ENCODE measurements around the gene ATP10A. TPM values are rescaled to one million over a fixed set of nuclear protein-coding genes. Genes with fewer than 3 reads are reported as not detected.
"Not testable (repeated sequence)": the region's sequence is repeated elsewhere in the genome, so short reads cannot be mapped to it uniquely, and the experiment has no call there.

The ATP10A gene
- total and polyA plus RNA-seq, 2 donors from 2014 or later = 4.0 to 6.8 TPM

DNA sequence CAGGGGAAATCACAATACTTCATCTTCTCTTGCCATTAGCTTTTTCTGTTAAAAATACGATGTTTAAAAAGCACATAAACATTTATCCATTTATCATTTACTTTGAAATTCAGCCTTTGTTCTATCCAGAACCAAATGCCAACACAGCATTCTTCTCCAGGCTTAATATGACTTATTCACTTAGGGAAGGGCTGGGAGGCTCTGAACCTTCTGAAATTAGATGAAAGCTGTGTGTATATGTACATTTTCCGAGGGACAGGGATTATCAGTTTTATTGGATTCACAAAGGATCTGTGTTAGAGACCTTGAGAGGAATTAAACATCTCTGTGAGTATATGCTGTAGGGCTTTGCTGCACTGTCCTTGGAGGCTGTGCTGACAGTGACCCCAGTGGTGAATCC lies 213.7 kb downstream of the ATP10A start:
- no peaks in the 10 kb centered on the region for H3K36me3 ChIP-seq (ENCODE audit: control insufficient read depth in 2 of 3, insufficient read depth in 3 of 3, low read length in 3 of 3)
- no peak for TF ChIP-seq CTCF (IDR thresholded peaks at IDR 0.05; ENCODE audit: borderline replicate concordance, extremely low read depth, insufficient read depth)
- H3K4me3 ChIP-seq (ENCODE audit: low read length in 3 of 3) = no peak overlapping the region
- intact Hi-C loops (cut with DNase I) = no loop called here
- no peaks in the 10 kb centered on the region for H3K9me3 ChIP-seq (ENCODE audit: control insufficient read depth in 2 of 3, insufficient read depth in 1 of 3, low read length in 3 of 3)
- H3K4me1 ChIP-seq (ENCODE audit: control insufficient read depth in 2 of 3, insufficient read depth in 2 of 3, low read depth in 1 of 3, low read length in 3 of 3) = no peaks in the 10 kb centered on the region
- DNase-seq (no peak), FAIRE-seq (no peak)
- no peak overlapping the region for H3K9ac ChIP-seq (ENCODE audit: low read length in 3 of 3)
- no peaks in the 10 kb centered on the region for H3K27me3 ChIP-seq (ENCODE audit: control insufficient read depth, insufficient read depth, low read length)
- H3K27ac ChIP-seq (ENCODE audit: low read depth in 2 of 2, low read length in 2 of 2) = no peak overlapping the region

- no peak for TF ChIP-seq CTCF (IDR thresholded peaks at IDR 0.05; ENCODE audit: borderline replicate concordance, extremely low read depth, insufficient read depth)
- no peak for FAIRE-seq
- Histone ChIP-seq H3K9ac (ENCODE audit: low read length in 3 of 3) (no peak overlapping the region), H3K4me3 (ENCODE audit: low read length in 3 of 3) (no peak overlapping the region), H3K27me3 (ENCODE audit: control insufficient read depth, insufficient read depth, low read length) (no peaks in the 10 kb centered on the region), H3K9me3 (ENCODE audit: control insufficient read depth in 2 of 3, insufficient read depth in 1 of 3, low read length in 3 of 3) (no peaks in the 10 kb centered on the region), H3K36me3 (ENCODE audit: control insufficient read depth in 2 of 3, insufficient read depth in 3 of 3, low read length in 3 of 3) (no peaks in the 10 kb centered on the region), H3K27ac (ENCODE audit: low read depth in 2 of 2, low read length in 2 of 2) (no peak overlapping the region), H3K4me1 (ENCODE audit: control insufficient read depth in 2 of 3, insufficient read depth in 2 of 3, low read depth in 1 of 3, low read length in 3 of 3) (peaks cover 4 to 6% (median 5%) of the 10 kb centered on the region in 3 donors)
- intact Hi-C loops (cut with DNase I) = no loop called here
- no peak for DNase-seq
These were observed 220.0 kb downstream of the ATP10A start for GRCh38 chr15:25643120-25643519.

DNA sequence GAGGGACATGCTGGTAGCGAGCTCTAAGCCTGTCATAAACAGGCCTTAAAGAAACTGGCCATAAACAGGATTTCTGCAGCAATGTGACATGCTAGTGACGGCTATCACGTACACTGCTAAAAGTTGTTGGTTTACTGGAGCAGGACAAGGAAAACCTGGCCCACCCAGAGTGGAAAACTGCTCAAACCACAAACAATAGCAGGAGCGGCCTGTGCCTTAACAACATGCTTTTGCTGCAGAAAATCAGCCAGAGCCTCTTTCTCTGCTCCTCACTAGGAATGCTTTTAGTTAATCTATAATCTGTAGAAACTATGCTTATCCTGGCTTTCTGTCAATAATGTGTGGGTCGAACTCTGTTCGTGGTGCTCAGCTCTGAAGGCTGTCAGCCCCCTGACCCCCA lies 221.4 kb downstream of the ATP10A start:
- H3K4me1 ChIP-seq (ENCODE audit: control insufficient read depth in 2 of 3, insufficient read depth in 2 of 3, low read depth in 1 of 3, low read length in 3 of 3) = peaks cover 4 to 6% (median 5%) of the 10 kb centered on the region in 3 donors
- peak in 2 of 5 donors; percentile 23 to 45 for DNase-seq
- intact Hi-C loops (cut with DNase I) = no loop called here
- H3K27ac ChIP-seq (ENCODE audit: low read depth in 2 of 2, low read length in 2 of 2) = no peak overlapping the region
- H3K36me3 ChIP-seq (ENCODE audit: control insufficient read depth in 2 of 3, insufficient read depth in 3 of 3, low read length in 3 of 3) = no peaks in the 10 kb centered on the region
- FAIRE-seq = no peak
- TF ChIP-seq CTCF (IDR thresholded peaks at IDR 0.05; ENCODE audit: borderline replicate concordance, extremely low read depth, insufficient read depth) = no peak
- no peaks in the 10 kb centered on the region for H3K9me3 ChIP-seq (ENCODE audit: control insufficient read depth in 2 of 3, insufficient read depth in 1 of 3, low read length in 3 of 3)
- H3K4me3 ChIP-seq (ENCODE audit: low read length in 3 of 3) = no peak overlapping the region
- no peak overlapping the region for H3K9ac ChIP-seq (ENCODE audit: low read length in 3 of 3)
- no peaks in the 10 kb centered on the region for H3K27me3 ChIP-seq (ENCODE audit: control insufficient read depth, insufficient read depth, low read length)

DNA sequence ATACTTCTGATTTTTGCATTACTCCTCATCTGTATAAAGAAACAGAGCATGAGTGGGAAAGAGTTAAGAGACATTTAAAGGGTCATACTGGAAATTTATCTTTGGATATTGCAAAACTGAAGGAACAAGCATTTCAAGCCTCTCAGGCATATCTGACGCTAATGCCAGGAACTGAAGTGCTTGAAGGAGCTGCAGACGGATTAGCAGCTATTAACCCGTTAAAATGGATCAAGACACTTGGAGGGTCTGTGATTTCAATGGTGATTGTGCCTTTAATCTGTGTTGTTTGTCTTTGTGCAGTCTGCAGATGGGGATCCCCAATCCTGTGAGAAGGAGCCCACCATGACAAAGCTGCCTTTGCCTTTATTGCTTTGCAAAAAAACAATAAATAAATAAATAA lies 221.8 kb downstream of the ATP10A start:
- Histone ChIP-seq H3K4me1 (ENCODE audit: control insufficient read depth in 2 of 3, insufficient read depth in 2 of 3, low read depth in 1 of 3, low read length in 3 of 3) (peaks cover 4 to 6% (median 5%) of the 10 kb centered on the region in 3 donors), H3K9me3 (ENCODE audit: control insufficient read depth in 2 of 3, insufficient read depth in 1 of 3, low read length in 3 of 3) (no peaks in the 10 kb centered on the region), H3K27me3 (ENCODE audit: control insufficient read depth, insufficient read depth, low read length) (no peaks in the 10 kb centered on the region), H3K36me3 (ENCODE audit: control insufficient read depth in 2 of 3, insufficient read depth in 3 of 3, low read length in 3 of 3) (no peaks in the 10 kb centered on the region), H3K4me3 (ENCODE audit: low read length in 3 of 3) (no peak overlapping the region), H3K9ac (ENCODE audit: low read length in 3 of 3) (no peak overlapping the region), H3K27ac (ENCODE audit: low read depth in 2 of 2, low read length in 2 of 2) (no peak overlapping the region)
- no peak for TF ChIP-seq CTCF (IDR thresholded peaks at IDR 0.05; ENCODE audit: borderline replicate concordance, extremely low read depth, insufficient read depth)
- FAIRE-seq (no peak), DNase-seq (peak in 2 of 5 donors; percentile 7 to 25)
- intact Hi-C loops (cut with DNase I) = no loop called here

- H3K27ac ChIP-seq (ENCODE audit: low read depth in 2 of 2, low read length in 2 of 2); H3K9me3 ChIP-seq (ENCODE audit: control insufficient read depth in 2 of 3, insufficient read depth in 1 of 3, low read length in 3 of 3); H3K4me1 ChIP-seq (ENCODE audit: control insufficient read depth in 2 of 3, insufficient read depth in 2 of 3, low read depth in 1 of 3, low read length in 3 of 3); H3K4me3 ChIP-seq (ENCODE audit: low read length in 3 of 3); H3K36me3 ChIP-seq (ENCODE audit: control insufficient read depth in 2 of 3, insufficient read depth in 3 of 3, low read length in 3 of 3); intact Hi-C loops (cut with DNase I); H3K9ac ChIP-seq (ENCODE audit: low read length in 3 of 3); H3K27me3 ChIP-seq (ENCODE audit: control insufficient read depth, insufficient read depth, low read length); FAIRE-seq: not testable (repeated sequence)
- DNase-seq = peak in 2 of 5 donors; percentile 13 to 19
These were observed 222.2 kb downstream of the ATP10A start for GRCh38 chr15:25640959-25641358.
